HFFc6 (cell line): ENCODE data around the gene SMO. TPM values are rescaled to one million over a fixed set of nuclear protein-coding genes. Genes with fewer than 3 reads are reported as not detected.

Experiments
- DNase-seq: peaks from one replicate; pipeline ENCODE4 v3.0.0-alpha.2; 2018
- H3K27ac Mint-ChIP-seq: 2 replicates; pipeline ENCODE4 v1.8.0; 2020; ENCODE audit warnings: mild to moderate bottlenecking, mixed read lengths
- H3K27me3 Mint-ChIP-seq: 2 replicates; pipeline ENCODE4 v1.8.0; 2021; ENCODE audit warnings: mild to moderate bottlenecking, moderate library complexity, mixed read lengths; ENCODE audit not compliant: insufficient read depth
- H3K36me3 Mint-ChIP-seq: 2 replicates; pipeline ENCODE4 v1.8.0; 2021; ENCODE audit warnings: low read depth, mixed read lengths
- H3K4me1 Mint-ChIP-seq: 2 replicates; pipeline ENCODE4 v1.8.0; 2020; ENCODE audit warnings: low read depth, mixed read lengths
- H3K4me3 Mint-ChIP-seq: 2 replicates; pipeline ENCODE4 v1.8.0; 2020; ENCODE audit warnings: mild to moderate bottlenecking, moderate library complexity, mixed read lengths
- H3K9me3 Mint-ChIP-seq: 2 replicates; pipeline ENCODE4 v1.8.0; 2020; ENCODE audit warnings: mild to moderate bottlenecking, mixed read lengths
- CTCF ChIP-seq: fragments of 200-600 bp; sonication (generic); IDR thresholded peaks from 2 replicates; pipeline ENCODE4 v1.5.0; 2021; ENCODE audit warnings: antibody characterized with exemption, mild to moderate bottlenecking
- total RNA-seq, 6 experiments: library from RNA; stranded (reverse); fragmentation: NEBNext Ultra II Directional; extraction: Animal tissue kit (Norgen Biotek cat#: 25700); gene quantifications; 2 replicates in 1 of 6; 3 replicates in 5 of 6; pipeline ENCODE4 v1.2.3, GENCODE V29; 2021

Gene SMO
- total RNA-seq, 6 experiments from 2014 or later = 0.09 to 0.57 (median 0.17) TPM

DNA sequence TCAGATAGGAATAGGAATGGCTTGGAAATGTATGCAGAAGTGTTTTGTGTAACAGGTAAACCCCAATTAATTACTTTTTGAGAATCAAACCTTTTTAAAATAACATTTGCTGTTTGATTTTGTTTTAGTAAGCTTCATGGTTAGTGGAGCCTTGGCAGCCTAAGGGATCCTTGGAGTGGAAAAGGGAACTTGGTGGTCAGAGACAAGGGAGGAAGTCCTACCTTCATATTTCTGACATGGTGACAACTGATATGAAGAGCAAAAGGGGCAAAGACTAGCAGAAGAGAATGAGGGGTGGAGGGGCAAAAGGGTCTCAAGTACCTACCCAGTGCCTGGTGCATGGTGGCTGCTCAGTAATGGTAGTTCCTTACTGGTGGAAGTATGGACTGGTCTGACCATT, 68.7 kb downstream of the SMO start:
- DNase-seq = no peak
- no peaks in the 10 kb centered on the region for H3K36me3 Mint-ChIP-seq
- H3K9me3 Mint-ChIP-seq = no peaks in the 10 kb centered on the region
- no peak for TF ChIP-seq CTCF
- H3K27me3 Mint-ChIP-seq = peaks cover 2% of the 10 kb centered on the region; the same call in 1 of the 2 replicates
- H3K4me3 Mint-ChIP-seq = no peak overlapping the region
- peaks cover 20% of the 10 kb centered on the region for H3K4me1 Mint-ChIP-seq
- H3K27ac Mint-ChIP-seq = no peak overlapping the region

DNA sequence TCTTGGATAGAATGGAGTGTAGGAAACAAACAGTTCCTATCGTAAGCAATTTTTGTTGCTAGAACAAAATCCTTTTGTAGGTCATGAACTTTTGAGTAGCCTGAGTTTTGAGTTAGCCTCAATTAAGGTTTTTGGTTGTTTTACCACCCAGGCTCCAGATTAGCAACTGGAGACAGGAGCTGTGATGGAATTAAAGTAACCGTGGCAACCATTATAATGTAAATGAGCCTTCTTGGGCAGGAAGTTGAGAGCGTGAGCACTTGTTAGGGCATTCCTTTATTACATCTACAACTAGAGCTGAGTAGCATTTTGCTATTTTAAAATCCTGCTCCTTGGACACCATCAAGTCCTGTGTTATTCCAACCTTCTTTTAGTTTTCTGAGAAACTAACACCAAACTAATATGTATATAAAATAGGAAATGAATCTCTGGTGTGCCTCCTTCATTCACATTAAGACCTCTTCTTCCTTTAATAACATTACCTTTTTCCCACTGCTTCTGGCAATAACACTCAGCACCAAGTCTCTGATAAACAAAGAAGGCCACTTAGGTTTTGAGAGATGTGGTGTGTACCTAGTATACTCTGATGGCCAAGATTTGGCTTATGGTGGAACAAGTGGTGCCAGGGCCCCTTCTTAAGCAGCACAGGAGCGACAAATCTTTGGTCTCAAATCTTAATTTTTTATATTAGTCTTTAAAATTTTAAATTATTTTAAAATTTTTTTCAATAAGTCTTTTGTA, 70.4 kb downstream of the SMO start:
- no peak overlapping the region for H3K27ac Mint-ChIP-seq
- DNase-seq = no peak

DNA sequence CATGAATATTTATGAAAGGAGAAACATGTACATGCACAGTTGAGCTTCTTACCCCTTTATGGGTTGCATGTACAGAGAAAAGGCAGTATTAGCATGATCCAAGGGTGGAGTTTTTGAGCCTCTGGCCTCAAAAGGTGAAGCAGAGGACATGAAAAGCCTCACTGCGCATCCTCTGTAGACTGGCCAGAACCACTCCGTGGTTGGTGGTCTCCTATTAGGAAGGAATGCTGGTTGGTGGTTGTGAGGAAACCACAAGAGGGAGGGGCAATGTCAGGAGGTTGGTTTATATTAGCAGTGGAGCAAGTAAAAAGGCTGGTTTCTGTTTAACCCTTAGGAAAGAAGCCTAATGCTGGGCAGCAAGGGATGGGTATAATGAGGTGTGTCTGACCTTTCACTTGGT, 73.9 kb downstream of the SMO start:
- Mint-ChIP-seq H3K27ac (no peak overlapping the region), H3K4me3 (no peak overlapping the region), H3K27me3 (no peaks in the 10 kb centered on the region; the same call in 1 of the 2 replicates), H3K9me3 (no peaks in the 10 kb centered on the region), H3K4me1 (peaks cover 20% of the 10 kb centered on the region), H3K36me3 (no peaks in the 10 kb centered on the region)
- no peak for TF ChIP-seq CTCF
- no peak for DNase-seq

More for the DNA sequence above, 70.4 kb downstream of the SMO start:
- Mint-ChIP-seq H3K4me1 (peaks cover 20% of the 10 kb centered on the region), H3K4me3 (no peak overlapping the region), H3K27me3 (no peaks in the 10 kb centered on the region; the same call in 1 of the 2 replicates), H3K36me3 (no peaks in the 10 kb centered on the region), H3K9me3 (no peaks in the 10 kb centered on the region)
- no peak for TF ChIP-seq CTCF

Other genes starting within 250 kb of the SMO start
- 10 to 100 TPM; 38.5 to 52.5 (median 45.0) TPM for gene TNPO3, start 133.5 kb upstream of the SMO start, total RNA-seq
- under 1 TPM in 5 of 6 experiments, not detected in 1; 0.12 to 0.30 (median 0.19) TPM for gene TSPAN33, start 43.9 kb upstream of the SMO start, total RNA-seq
- 10 to 100 TPM in 1 of 6 experiments, 1 to 10 TPM in 5; 6.8 to 12.4 (median 8.8) TPM for gene AHCYL2, start 36.4 kb downstream of the SMO start, total RNA-seq
- gene STRIP2, start 245.8 kb downstream of the SMO start, total RNA-seq = 1 to 10 TPM; 1.4 to 3.3 (median 2.2) TPM